Liver (tissue), 5 donors: ENCODE results near the gene C15orf39. TPM values are rescaled to one million over a fixed set of nuclear protein-coding genes. Genes with fewer than 3 reads are reported as not detected.

ENCODE experiments used
- polyA plus RNA-seq, 2 donors: library from polyadenylated mRNA; stranded (reverse) in 1 of 2; unstranded in 1 of 2; fragments of 200-250 nt in 1 of 2; fragments of >200 nt in 1 of 2; fragmentation: Nextera tagmentation in 1 of 2; extraction: Ambion mirVana in 1 of 2; gene quantifications; one replicate each; pipeline versions ENCODE4 v1.2.1 to v1.2.3, GENCODE V29; 2013 to 2015
- small RNA-seq: library from RNA; depleted of rRNA; stranded (forward); fragments of <200 nt; gene quantifications from one replicate; pipeline ENCODE3, GENCODE V24; 2014
- total RNA-seq, 2 donors: library from RNA; depleted of rRNA; stranded (reverse); fragments of >200 nt; gene quantifications; one replicate each; pipeline ENCODE4 v1.2.3, GENCODE V29; 2014
- donor health status: healthy.
- donor health status: healthy.
- donor health status: healthy.

Gene C15orf39
- total and polyA plus RNA-seq, 4 donors = 1.2 to 4.0 (median 3.0) TPM

Small RNAs within 50 kb of the gene (small RNA-seq; reads per million reads assigned to genes)
- not detected for gene AC068338.1

Other genes with a start within 250 kb of the C15orf39 start
- gene RPP25, start 245.1 kb upstream of the C15orf39 start, total RNA-seq = 1 to 10 TPM; 2.3 TPM
- gene RPP25, start 245.1 kb upstream of the C15orf39 start, polyA plus RNA-seq = 1 to 10 TPM; 2.2 to 3.3 TPM
- gene SCAMP5, start 206.3 kb upstream of the C15orf39 start, total RNA-seq = 1 to 10 TPM in 1 of 2 donors, under 1 TPM in 1; 0.50 to 5.8 TPM
- 1 to 10 TPM; 5.6 to 7.5 TPM for gene SCAMP5, start 206.3 kb upstream of the C15orf39 start, polyA plus RNA-seq
- gene PPCDC, start 178.3 kb upstream of the C15orf39 start, total RNA-seq = 1 to 10 TPM; 7.4 to 9.3 TPM
- gene PPCDC, start 178.3 kb upstream of the C15orf39 start, polyA plus RNA-seq = 1 to 10 TPM; 7.6 to 9.1 TPM
- under 1 TPM in 1 of 2 donors, not detected in 1; 0.08 TPM for gene GOLGA6C, start 56.5 kb downstream of the C15orf39 start, total RNA-seq
- gene GOLGA6C, start 56.5 kb downstream of the C15orf39 start, polyA plus RNA-seq = not detected
- under 1 TPM; 0.05 to 0.08 TPM for gene GOLGA6D, start 81.0 kb downstream of the C15orf39 start, total RNA-seq
- gene GOLGA6D, start 81.0 kb downstream of the C15orf39 start, polyA plus RNA-seq = under 1 TPM; 0.02 to 0.06 TPM
- 10 to 100 TPM; 21.2 to 28.3 TPM for gene COMMD4, start 134.2 kb downstream of the C15orf39 start, total RNA-seq
- gene COMMD4, start 134.2 kb downstream of the C15orf39 start, polyA plus RNA-seq = 10 to 100 TPM; 46.2 to 56.0 TPM
- 10 to 100 TPM in 1 of 2 donors, 1 to 10 TPM in 1; 5.3 to 25.8 TPM for gene NEIL1, start 145.2 kb downstream of the C15orf39 start, total RNA-seq
- gene NEIL1, start 145.2 kb downstream of the C15orf39 start, polyA plus RNA-seq = 10 to 100 TPM; 11.2 to 23.8 TPM
- gene MAN2C1, start 166.7 kb downstream of the C15orf39 start, total RNA-seq = 100 to 1,000 TPM in 1 of 2 donors, 10 to 100 TPM in 1; 61.8 to 143 TPM
- 10 to 100 TPM; 44.3 to 57.3 TPM for gene MAN2C1, start 166.7 kb downstream of the C15orf39 start, polyA plus RNA-seq
- 10 to 100 TPM; 19.6 to 21.9 TPM for gene SIN3A, start 249.8 kb downstream of the C15orf39 start, total RNA-seq
- gene SIN3A, start 249.8 kb downstream of the C15orf39 start, polyA plus RNA-seq = 1 to 10 TPM; 6.8 to 7.1 TPM